Ishikawa (cell line): ENCODE results near the gene ZNF664.

Experiments
- CEBPB ChIP-seq: IDR thresholded peaks from 2 replicates; pipeline ENCODE4 v1.6.1; 2012
- CREB1 ChIP-seq: IDR thresholded peaks from 2 replicates; pipeline ENCODE4 v1.6.1; 2012; ENCODE audit warnings: low read depth
- EGR1 ChIP-seq: IDR thresholded peaks from 2 replicates; pipeline ENCODE4 v1.6.1; 2012
- EP300 ChIP-seq: IDR thresholded peaks from 2 replicates; pipeline ENCODE4 v1.6.1; 2012; ENCODE audit warnings: borderline replicate concordance
- FOXM1 ChIP-seq: IDR thresholded peaks from 2 replicates; pipeline ENCODE4 v1.6.1; 2012; ENCODE audit warnings: low read depth, borderline replicate concordance
- NFIC ChIP-seq: IDR thresholded peaks from 2 replicates; pipeline ENCODE4 v1.6.1; 2012
- RAD21 ChIP-seq: IDR thresholded peaks from 2 replicates; pipeline ENCODE4 v1.6.1; 2012; ENCODE audit warnings: low read depth
- TAF1 ChIP-seq: IDR thresholded peaks from 2 replicates; pipeline ENCODE4 v1.6.1; 2012; ENCODE audit warnings: low read depth, mild to moderate bottlenecking
- TCF12 ChIP-seq: IDR thresholded peaks from 2 replicates; pipeline ENCODE4 v1.6.1; 2012; ENCODE audit warnings: low read depth
- TEAD4 ChIP-seq: IDR thresholded peaks from 2 replicates; pipeline ENCODE4 v1.6.1; 2012
- YY1 ChIP-seq: IDR thresholded peaks from 2 replicates; pipeline ENCODE4 v1.6.1; 2012; ENCODE audit warnings: low read depth
- ZBTB7A ChIP-seq: IDR thresholded peaks from 2 replicates; pipeline ENCODE4 v1.6.1; 2012; ENCODE audit warnings: low read depth
- TF ChIP-seq, protein P1 (sequence below): IDR thresholded peaks from 2 replicates; pipeline ENCODE4 v1.6.1; 2012
- TF ChIP-seq, protein P2 (sequence below): IDR thresholded peaks from 2 replicates; pipeline ENCODE4 v1.6.1; 2012; ENCODE audit warnings: low read depth, mild to moderate bottlenecking
- TF ChIP-seq, protein P3 (sequence below): IDR thresholded peaks from 2 replicates; pipeline ENCODE4 v1.6.1; 2012

ZNF664 gene

DNA sequence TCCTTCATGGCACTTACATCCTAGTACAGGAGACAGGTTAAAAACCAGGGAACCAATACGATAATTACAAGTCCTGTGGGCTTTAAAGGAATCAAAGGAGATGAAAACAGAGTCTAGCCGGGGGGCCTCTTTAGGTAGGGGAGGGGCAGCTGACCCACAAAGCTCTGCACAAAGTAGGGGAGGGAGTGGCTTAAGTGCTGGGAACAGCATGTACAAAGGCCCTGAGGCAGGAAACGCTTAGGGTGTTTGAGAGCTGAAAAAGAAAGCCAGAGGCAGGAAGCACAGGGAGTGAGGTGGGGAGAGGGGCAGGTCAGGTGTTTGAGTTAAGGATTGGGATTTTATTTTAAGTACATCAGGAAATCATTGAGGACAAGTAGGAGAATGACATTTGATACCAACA, 37.7 kb downstream of the ZNF664 start:
- TF ChIP-seq, protein P1, sequence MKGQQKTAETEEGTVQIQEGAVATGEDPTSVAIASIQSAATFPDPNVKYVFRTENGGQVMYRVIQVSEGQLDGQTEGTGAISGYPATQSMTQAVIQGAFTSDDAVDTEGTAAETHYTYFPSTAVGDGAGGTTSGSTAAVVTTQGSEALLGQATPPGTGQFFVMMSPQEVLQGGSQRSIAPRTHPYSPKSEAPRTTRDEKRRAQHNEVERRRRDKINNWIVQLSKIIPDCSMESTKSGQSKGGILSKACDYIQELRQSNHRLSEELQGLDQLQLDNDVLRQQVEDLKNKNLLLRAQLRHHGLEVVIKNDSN, result no peak
- TF ChIP-seq CEBPB (no peak), TAF1 (no peak), CREB1 (no peak), TEAD4 (no peak), EP300 (no peak), FOXM1 (no peak), YY1 (no peak), TCF12 (no peak), ZBTB7A (no peak), RAD21 (no peak), EGR1 (no peak)
- TF ChIP-seq, protein P2, sequence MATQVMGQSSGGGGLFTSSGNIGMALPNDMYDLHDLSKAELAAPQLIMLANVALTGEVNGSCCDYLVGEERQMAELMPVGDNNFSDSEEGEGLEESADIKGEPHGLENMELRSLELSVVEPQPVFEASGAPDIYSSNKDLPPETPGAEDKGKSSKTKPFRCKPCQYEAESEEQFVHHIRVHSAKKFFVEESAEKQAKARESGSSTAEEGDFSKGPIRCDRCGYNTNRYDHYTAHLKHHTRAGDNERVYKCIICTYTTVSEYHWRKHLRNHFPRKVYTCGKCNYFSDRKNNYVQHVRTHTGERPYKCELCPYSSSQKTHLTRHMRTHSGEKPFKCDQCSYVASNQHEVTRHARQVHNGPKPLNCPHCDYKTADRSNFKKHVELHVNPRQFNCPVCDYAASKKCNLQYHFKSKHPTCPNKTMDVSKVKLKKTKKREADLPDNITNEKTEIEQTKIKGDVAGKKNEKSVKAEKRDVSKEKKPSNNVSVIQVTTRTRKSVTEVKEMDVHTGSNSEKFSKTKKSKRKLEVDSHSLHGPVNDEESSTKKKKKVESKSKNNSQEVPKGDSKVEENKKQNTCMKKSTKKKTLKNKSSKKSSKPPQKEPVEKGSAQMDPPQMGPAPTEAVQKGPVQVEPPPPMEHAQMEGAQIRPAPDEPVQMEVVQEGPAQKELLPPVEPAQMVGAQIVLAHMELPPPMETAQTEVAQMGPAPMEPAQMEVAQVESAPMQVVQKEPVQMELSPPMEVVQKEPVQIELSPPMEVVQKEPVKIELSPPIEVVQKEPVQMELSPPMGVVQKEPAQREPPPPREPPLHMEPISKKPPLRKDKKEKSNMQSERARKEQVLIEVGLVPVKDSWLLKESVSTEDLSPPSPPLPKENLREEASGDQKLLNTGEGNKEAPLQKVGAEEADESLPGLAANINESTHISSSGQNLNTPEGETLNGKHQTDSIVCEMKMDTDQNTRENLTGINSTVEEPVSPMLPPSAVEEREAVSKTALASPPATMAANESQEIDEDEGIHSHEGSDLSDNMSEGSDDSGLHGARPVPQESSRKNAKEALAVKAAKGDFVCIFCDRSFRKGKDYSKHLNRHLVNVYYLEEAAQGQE, result no peak
- TF ChIP-seq, protein P3, sequence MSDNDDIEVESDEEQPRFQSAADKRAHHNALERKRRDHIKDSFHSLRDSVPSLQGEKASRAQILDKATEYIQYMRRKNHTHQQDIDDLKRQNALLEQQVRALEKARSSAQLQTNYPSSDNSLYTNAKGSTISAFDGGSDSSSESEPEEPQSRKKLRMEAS, result no peak

DNA sequence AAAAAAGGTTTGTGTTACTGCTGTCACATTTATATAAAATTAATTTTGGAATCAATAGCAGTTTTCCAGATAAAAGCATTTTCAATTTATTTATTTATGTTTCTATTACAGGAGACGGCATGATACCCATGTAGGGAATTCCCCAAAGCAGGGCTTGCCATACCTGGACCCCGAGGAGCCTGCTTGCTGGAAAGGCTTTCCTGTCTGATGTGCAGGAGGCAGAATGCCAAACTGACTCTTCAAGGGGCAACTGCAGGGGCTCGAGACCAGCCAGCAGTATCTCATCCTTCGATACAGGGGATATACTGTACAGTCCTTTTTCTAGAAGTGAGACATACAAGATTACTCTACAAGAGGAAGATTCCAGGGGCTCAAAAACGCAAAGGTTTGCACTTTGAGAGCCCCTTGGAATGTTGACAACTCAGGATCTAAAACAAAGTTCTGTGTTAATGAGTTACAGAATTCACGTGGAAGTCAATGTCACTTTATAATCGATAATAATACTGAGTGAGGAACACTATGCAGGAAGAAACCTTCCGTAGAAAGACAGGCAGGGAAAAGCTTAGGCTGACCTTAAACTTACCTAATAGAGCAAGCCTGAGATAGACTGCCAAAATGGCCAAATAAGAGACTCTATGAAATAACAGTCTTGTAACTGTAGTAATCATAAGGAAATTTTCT, 38.6 kb downstream of the ZNF664 start:
- TF ChIP-seq, protein P3, result no peak
- TF ChIP-seq TEAD4, result no peak
- TF ChIP-seq CREB1, result no peak
- TF ChIP-seq TCF12, result no peak
- TF ChIP-seq FOXM1, result no peak
- TF ChIP-seq ZBTB7A, result no peak
- no peak for TF ChIP-seq TAF1
- no peak for TF ChIP-seq EGR1
- TF ChIP-seq EP300, result no peak
- no peak for TF ChIP-seq YY1
- no peak for TF ChIP-seq CEBPB
- no peak for TF ChIP-seq NFIC
- TF ChIP-seq, protein P1, result no peak
- no peak for TF ChIP-seq RAD21
- TF ChIP-seq, protein P2, result no peak

DNA sequence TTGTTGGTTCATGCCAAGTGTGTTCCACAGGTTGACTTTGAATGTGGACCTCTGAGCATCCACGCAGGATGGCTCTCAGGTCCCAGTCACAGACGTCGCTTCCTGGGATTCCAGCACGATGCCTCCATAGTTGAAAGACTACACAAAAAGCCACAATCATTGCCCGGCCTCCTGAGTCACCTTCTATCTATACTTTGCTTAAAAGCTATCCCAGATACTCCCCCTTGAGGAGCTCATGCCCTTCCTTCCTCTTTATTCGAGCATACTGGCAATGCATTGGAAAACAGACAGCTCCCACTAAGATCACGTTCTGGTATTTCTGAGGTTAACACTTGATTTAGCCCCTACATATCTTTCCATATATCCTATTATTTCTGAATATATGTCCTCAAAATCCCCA, 40.1 kb downstream of the ZNF664 start:
- no peak for TF ChIP-seq FOXM1
- no peak for TF ChIP-seq NFIC
- TF ChIP-seq CREB1, result no peak
- TF ChIP-seq TAF1, result no peak
- no peak for TF ChIP-seq ZBTB7A
- TF ChIP-seq, protein P3, result no peak
- TF ChIP-seq RAD21, result no peak
- no peak for TF ChIP-seq EP300
- TF ChIP-seq, protein P1, result no peak
- TF ChIP-seq TCF12, result no peak
- no peak for TF ChIP-seq YY1
- TF ChIP-seq CEBPB, result no peak
- no peak for TF ChIP-seq TEAD4
- TF ChIP-seq, protein P2, result no peak
